GM12801 (cell line): ENCODE results near the gene ALMS1.

Experiments
- CTCF ChIP-seq: IDR thresholded peaks from one replicate; pipeline ENCODE4 v1.5.1; 2011; ENCODE audit warnings: control low read depth; ENCODE audit not compliant: insufficient read length; ENCODE audit errors: extremely low read depth

Gene ALMS1

GRCh38 chr2:73640511-73640911, 254.9 kb downstream of the ALMS1 start:
- no peak for TF ChIP-seq CTCF

GRCh38 chr2:73640946-73641766, 255.5 kb downstream of the ALMS1 start:
- no peak for TF ChIP-seq CTCF

- TF ChIP-seq CTCF: no peak
Measured at GRCh38 chr2:73641767-73642062, 256.1 kb downstream of the ALMS1 start.

GRCh38 chr2:73642338-73643018, 256.8 kb downstream of the ALMS1 start, which contains the start of gene NAT8:
Gene NAT8, minus strand, starts transcription at chr2:73642422. Its CDS starts 794 bp downstream, at chr2:73641628.
- TF ChIP-seq CTCF: no peak

GRCh38 chr2:73651591-73652230, 266.1 kb downstream of the ALMS1 start:
- TF ChIP-seq CTCF: no peak

GRCh38 chr2:73652348-73652747, 266.7 kb downstream of the ALMS1 start:
- no peak for TF ChIP-seq CTCF

- TF ChIP-seq CTCF: no peak
Measured at GRCh38 chr2:73654175-73654574, 268.5 kb downstream of the ALMS1 start.
